Thoracic aorta (tissue), 2 donors: ENCODE measurements around the gene SNAPC4. TPM values are rescaled to one million over a fixed set of nuclear protein-coding genes. Genes with fewer than 3 reads are reported as not detected.
"Not testable (repeated sequence)": the region's sequence is repeated elsewhere in the genome, so short reads cannot be mapped to it uniquely, and the experiment has no call there.

Experiments used
- ATAC-seq: fragments of 150-250 bp; one replicate; pipeline ENCODE4 v1.8.0; 2017; ENCODE audit warnings: low read depth; ENCODE audit not compliant: insufficient number of reproducible peaks, low FRiP score
- DNase-seq: peaks from one replicate; pipeline ENCODE4 v3.0.0-alpha.2; 2020; ENCODE audit warnings: low spot score
- H3K27ac ChIP-seq, 2 donors: fragments of 200-600 bp; sonication (generic); 1 replicate in 1 of 2; 2 replicates in 1 of 2; pipeline ENCODE4 v1.5.1; 2016; ENCODE audit warnings: mild to moderate bottlenecking in 2 of 2, moderate library complexity in 2 of 2
- H3K27me3 ChIP-seq: fragments of 200-600 bp; sonication (generic); replicated peaks from 2 replicates; pipeline ENCODE4 v1.6.0; 2016; ENCODE audit warnings: mild to moderate bottlenecking; ENCODE audit not compliant: insufficient read depth
- H3K36me3 ChIP-seq: fragments of 200-600 bp; sonication (generic); one replicate; pipeline ENCODE4 v1.5.1; 2016
- H3K4me1 ChIP-seq, 2 donors: fragments of 200-600 bp; sonication (generic); 1 replicate in 1 of 2; 2 replicates in 1 of 2; pipeline versions ENCODE4 v1.5.1 to v1.6.0; 2016; ENCODE audit warnings: low read depth in 2 of 2, mild to moderate bottlenecking in 1 of 2; ENCODE audit not compliant: control insufficient read depth in 1 of 2
- H3K4me3 ChIP-seq: fragments of 200-600 bp; sonication (generic); 2 replicates; pipeline ENCODE4 v1.5.1; 2016; ENCODE audit warnings: mild to moderate bottlenecking
- H3K9me3 ChIP-seq: fragments of 200-600 bp; sonication (generic); 2 replicates; pipeline ENCODE4 v1.5.1; 2016
- total RNA-seq, 2 donors: library from RNA; depleted of rRNA; stranded (reverse); fragments of >200 nt; gene quantifications; one replicate each; pipeline versions ENCODE4 v1.1.0 to v1.2.3, GENCODE V29; 2016
- TF ChIP-seq, protein P1 (sequence below): fragments of 200-600 bp; sonication (generic); IDR thresholded peaks from one replicate; pipeline ENCODE4 v1.5.1; 2019; ENCODE audit warnings: antibody characterized with exemption

SNAPC4 gene
- total RNA-seq, 2 donors from 2014 or later: 8.0 to 8.5 TPM

DNA sequence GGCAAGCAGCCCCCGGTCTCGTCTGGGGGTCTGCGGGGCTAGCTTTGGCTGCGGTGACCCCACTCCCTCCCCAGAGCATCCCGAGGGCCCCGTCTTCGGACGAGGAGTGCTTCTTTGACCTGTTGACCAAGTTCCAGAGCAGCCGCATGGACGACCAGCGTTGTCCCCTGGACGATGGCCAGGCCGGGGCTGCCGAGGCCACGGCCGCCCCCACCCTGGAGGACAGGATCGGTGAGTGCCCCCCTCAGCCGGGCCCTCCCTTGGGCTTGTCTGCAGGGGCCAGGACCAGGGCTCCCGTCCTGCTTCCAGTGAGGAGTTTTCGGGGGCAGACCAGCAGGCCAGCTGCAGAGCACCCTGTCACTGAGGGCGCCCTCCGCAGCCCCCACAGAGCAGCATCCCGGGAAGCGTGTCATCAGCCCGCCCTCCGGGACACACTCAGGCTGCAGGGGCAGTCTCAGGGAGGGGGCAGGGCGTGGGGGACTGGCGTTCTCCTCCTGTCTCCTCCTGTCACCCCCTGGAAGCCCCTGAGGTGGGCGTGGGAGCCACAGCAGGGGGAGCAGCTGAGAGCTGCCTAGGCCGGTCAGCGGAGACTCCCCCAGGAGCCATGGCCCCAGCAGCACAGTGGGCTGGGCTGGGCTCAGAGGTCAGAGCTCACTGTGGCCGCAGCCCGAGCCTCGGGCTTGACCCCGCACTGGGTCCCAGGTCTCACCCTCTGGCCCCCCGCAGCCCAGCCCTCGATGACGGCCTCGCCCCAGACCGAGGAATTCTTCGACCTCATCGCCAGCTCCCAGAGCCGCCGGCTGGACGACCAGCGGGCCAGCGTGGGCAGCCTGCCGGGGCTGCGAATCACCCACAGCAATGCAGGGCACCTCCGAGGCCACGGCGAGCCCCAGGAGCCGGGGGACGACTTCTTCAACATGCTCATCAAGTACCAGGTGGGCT, 44.1 kb downstream of the SNAPC4 start:
- Histone ChIP-seq H3K36me3 (peaks cover 9% of the 10 kb centered on the region), H3K27ac (no peak overlapping the region), H3K4me1 (peaks cover 0 to 10% of the 10 kb centered on the region in 2 donors), H3K27me3 (no peaks in the 10 kb centered on the region), H3K9me3 (no peaks in the 10 kb centered on the region), H3K4me3 (no peak overlapping the region)
- TF ChIP-seq, protein P1, sequence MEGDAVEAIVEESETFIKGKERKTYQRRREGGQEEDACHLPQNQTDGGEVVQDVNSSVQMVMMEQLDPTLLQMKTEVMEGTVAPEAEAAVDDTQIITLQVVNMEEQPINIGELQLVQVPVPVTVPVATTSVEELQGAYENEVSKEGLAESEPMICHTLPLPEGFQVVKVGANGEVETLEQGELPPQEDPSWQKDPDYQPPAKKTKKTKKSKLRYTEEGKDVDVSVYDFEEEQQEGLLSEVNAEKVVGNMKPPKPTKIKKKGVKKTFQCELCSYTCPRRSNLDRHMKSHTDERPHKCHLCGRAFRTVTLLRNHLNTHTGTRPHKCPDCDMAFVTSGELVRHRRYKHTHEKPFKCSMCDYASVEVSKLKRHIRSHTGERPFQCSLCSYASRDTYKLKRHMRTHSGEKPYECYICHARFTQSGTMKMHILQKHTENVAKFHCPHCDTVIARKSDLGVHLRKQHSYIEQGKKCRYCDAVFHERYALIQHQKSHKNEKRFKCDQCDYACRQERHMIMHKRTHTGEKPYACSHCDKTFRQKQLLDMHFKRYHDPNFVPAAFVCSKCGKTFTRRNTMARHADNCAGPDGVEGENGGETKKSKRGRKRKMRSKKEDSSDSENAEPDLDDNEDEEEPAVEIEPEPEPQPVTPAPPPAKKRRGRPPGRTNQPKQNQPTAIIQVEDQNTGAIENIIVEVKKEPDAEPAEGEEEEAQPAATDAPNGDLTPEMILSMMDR: no peak
- DNase-seq (no peak), ATAC-seq (no peak)

DNA sequence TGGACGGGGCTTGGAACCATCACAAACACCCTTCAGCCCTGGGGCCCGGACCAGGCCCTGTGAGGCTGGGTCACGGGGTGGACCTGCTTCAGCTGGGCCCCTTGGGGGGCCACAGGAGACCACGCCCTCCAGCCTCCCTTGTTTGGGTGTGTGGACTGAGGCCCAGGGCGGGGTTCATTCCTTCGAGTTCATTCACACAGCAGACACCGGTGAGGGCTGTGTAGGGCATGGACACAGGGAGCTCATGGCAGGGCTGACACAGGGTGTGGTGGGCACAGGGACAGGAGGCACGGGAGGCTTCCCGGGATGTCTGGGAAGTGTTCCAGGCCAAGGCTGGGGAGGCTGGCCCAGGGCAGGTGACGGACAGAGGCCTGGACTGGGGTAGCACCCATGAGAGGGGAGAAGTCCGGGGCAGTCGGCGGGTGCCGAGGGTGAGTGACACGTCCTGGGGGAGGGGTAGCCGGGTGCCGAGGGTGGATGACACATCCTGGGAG, 45.3 kb downstream of the SNAPC4 start:
- Histone ChIP-seq H3K36me3 (peaks cover 9% of the 10 kb centered on the region), H3K27ac (peak overlapping the region in 1 of 2 donors; percentile 7), H3K4me1 (peaks cover 0 to 7% of the 10 kb centered on the region in 2 donors), H3K27me3 (no peaks in the 10 kb centered on the region), H3K4me3 (no peak overlapping the region), H3K9me3 (no peaks in the 10 kb centered on the region)
- TF ChIP-seq, protein P1: no peak
- DNase-seq: no peak
- ATAC-seq: no peak

DNA sequence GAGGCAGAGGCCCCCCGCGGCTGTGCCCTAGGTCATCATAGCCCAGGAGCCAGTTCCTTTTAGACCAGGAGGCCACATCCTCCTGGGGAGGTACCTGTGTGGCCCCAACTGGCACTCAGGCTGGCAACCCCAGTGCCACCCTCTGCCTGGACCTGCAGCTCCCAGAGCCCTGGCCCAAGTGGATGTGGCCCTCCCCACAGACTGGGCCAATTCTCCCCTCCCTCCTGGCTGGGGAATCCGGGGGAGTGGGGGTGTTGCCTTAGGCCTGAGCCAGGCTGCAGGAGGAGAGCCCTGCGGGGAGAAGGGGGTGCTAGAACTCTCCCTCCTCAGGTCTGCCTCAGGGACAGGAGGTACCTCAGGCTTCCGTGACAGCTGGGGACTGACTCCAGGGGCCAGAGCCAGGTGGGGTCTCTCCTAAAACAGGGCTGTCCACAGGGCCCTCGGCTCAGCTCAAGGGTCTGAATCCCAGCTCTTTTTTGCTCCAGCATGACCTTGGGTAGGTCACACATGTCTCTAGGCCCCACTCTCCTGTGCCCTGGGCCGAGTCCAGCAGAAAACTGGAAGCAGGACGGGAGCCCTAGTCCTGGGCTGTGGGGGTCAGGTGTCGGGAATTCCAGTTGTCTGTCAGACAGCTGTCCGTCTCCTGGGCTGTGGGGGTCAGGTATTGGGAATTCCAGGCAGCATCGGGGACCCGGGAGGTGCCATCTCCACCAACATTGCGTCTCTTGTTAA, 46.0 kb downstream of the SNAPC4 start:
- no peak for ATAC-seq
- Histone ChIP-seq H3K36me3 (peaks cover 9% of the 10 kb centered on the region), H3K27ac (peak overlapping the region in 1 of 2 donors; percentile 7)

DNA sequence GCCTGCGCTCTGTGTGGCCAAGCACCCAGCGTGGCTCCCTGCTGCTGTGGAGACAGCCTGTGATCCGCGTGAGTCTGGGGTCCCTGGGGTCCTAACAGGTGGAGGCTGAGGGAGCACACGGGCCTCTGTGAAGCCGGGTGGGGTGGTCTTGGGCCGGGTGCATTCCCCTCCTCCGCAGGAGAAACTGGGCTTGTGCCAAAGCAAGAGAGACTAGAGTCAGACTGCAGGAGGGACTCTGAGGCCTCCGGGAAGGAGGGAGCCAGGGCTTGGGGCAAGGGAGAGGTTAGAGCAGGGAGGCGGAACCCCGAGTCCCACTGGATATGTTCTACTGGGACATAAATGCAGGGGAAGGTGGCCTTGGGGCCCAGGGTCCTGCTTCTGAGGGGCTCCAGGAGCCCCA, 46.9 kb downstream of the SNAPC4 start:
- Histone ChIP-seq H3K36me3 (peaks cover 9% of the 10 kb centered on the region), H3K27ac (no peak overlapping the region), H3K27me3 (no peaks in the 10 kb centered on the region), H3K4me1 (peaks cover 0 to 7% of the 10 kb centered on the region in 2 donors), H3K9me3 (no peaks in the 10 kb centered on the region), H3K4me3 (no peak overlapping the region)
- no peak for DNase-seq
- TF ChIP-seq, protein P1: no peak
- ATAC-seq: no peak

More for the DNA sequence above, 46.0 kb downstream of the SNAPC4 start:
- no peaks in the 10 kb centered on the region for H3K27me3 ChIP-seq
- DNase-seq: no peak
- H3K4me3 ChIP-seq: no peak overlapping the region
- no peaks in the 10 kb centered on the region for H3K9me3 ChIP-seq
- H3K4me1 ChIP-seq: peaks cover 0 to 7% of the 10 kb centered on the region in 2 donors
- TF ChIP-seq, protein P1: no peak

DNA sequence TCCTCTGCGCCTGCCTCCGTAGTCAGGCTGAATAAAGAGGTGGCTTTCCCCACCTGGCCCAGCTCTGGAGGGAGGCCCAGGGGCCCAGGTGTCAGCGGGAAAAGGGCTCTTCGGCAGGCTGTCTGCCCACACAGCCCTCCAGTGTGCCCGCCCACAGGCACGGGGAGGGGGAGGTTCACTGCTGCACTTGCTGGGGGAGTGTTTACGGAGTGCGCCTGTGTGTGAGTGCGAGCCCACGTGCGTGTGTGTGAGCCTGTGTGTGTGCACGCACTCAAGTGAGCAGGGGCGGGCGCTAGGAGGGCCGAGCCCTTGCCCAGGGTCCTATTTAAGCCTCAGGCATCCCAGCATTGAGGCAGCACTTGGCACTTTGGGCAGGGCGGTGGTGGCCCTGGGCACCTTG, 47.3 kb downstream of the SNAPC4 start:
- H3K9me3 ChIP-seq: no peaks in the 10 kb centered on the region
- no peak overlapping the region for H3K27ac ChIP-seq
- no peak for ATAC-seq
- TF ChIP-seq, protein P1: no peak
- H3K27me3 ChIP-seq: no peaks in the 10 kb centered on the region
- no peak for DNase-seq
- peaks cover 0 to 7% of the 10 kb centered on the region in 2 donors for H3K4me1 ChIP-seq
- no peak overlapping the region for H3K4me3 ChIP-seq
- peaks cover 9% of the 10 kb centered on the region for H3K36me3 ChIP-seq

DNA sequence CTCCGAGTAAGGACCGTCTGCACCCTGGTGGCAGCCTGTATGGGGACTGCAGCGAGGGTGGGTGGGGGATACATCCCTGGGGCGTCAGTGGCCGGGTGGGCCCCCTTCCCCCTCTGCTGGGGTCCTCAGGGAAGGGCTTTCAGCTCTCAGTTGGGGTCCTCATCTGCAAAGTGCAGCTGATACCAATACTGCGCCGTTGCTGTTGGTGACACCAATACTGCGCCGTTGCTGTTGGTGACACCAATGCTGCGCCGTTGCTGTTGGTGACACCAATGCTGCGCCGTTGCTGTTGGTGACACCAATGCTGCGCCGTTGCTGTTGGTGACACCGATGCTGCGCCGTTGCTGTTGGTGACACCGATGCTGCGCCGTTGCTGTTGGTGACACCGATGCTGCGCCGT, 48.1 kb downstream of the SNAPC4 start:
- peaks cover 0 to 10% of the 10 kb centered on the region in 2 donors for H3K4me1 ChIP-seq
- H3K36me3 ChIP-seq, H3K4me3 ChIP-seq, DNase-seq, H3K27me3 ChIP-seq, ATAC-seq, H3K9me3 ChIP-seq, H3K27ac ChIP-seq: not testable (repeated sequence)
